Measurements from ENCODE around the gene C1orf21. TPM values are rescaled to one million over a fixed set of nuclear protein-coding genes. Genes with fewer than 3 reads are reported as not detected.

The C1orf21 gene
- total RNA-seq, 1 experiment from 2014 or later, result 0.15 TPM

GRCh38 chr1:184533915-184534314 lies 147.1 kb downstream of the C1orf21 start:
- H3K9me3 ChIP-seq (ENCODE audit: control insufficient read depth, insufficient read depth, low read depth, low read length), result no peaks in the 10 kb centered on the region
- CTCF ChIA-PET, result no interaction called here
- no peak for DNase-seq (ENCODE audit: low read depth, low spot score)
- no peak for ATAC-seq
- H3K4me1 ChIP-seq (ENCODE audit: control insufficient read depth, insufficient read depth, low read length), result no peaks in the 10 kb centered on the region
- intact Hi-C loops (cut with micrococcal nuclease; ENCODE audit: unreplicated experiment), result no loop called here
- TF ChIP-seq POLR2AphosphoS5 (IDR thresholded peaks at IDR 0.05; ENCODE audit: low read depth, low read length), result no peak
- TF ChIP-seq CTCF (IDR thresholded peaks at IDR 0.05), result no peak
- TF ChIP-seq SIN3A (IDR thresholded peaks at IDR 0.05; ENCODE audit: borderline replicate concordance, insufficient read depth, low read depth, low read length), result no peak
- no peak for TF ChIP-seq REST (IDR thresholded peaks at IDR 0.05; ENCODE audit: insufficient read depth in 1 of 2, low read depth in 2 of 2, low read length in 1 of 2)
- TF ChIP-seq TCF7L2 (IDR thresholded peaks at IDR 0.05; ENCODE audit: low read depth, low read length), result no peak
- no peak overlapping the region for H3K4me3 ChIP-seq (ENCODE audit: low read depth in 2 of 2, low read length in 2 of 2)
- POLR2A ChIA-PET, result no interaction called here
- H3K27ac ChIP-seq (ENCODE audit: low read length), result no peak overlapping the region
- no peaks in the 10 kb centered on the region for H3K27me3 ChIP-seq (ENCODE audit: control insufficient read depth, insufficient read depth, low read length)
- in situ Hi-C loops (cut with HindIII; ENCODE audit: low pct_unique_long_range_greater_than_20kb, low sequenced_read_pairs), result no loop called here
- BruUV-seq (replicated peaks), result no TSS peak
- no peaks in the 10 kb centered on the region for H3K36me3 ChIP-seq (ENCODE audit: control insufficient read depth, insufficient read depth, low read length)

DNA sequence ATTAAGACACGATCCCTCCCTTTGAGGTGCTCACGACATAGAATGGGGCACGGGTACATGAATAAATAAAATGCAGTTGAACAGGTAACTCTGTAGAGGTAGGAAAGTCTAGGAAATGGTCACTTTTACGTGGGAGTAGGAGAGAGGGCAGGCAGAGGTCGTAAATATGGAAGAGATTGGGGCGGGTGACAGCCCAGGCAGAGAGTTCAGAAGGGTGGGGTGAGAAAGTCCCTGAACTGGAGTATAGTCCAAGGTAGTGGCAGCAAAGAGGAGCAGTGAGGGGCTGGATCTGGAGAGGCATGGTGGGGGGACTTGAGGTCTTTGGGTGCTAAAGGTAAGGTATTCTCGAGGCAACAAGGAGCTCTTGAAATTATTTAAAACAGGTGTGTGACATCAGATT lies 147.9 kb downstream of the C1orf21 start:
- in situ Hi-C loops (cut with HindIII; ENCODE audit: low pct_unique_long_range_greater_than_20kb, low sequenced_read_pairs) (no loop called here), intact Hi-C loops (cut with micrococcal nuclease; ENCODE audit: unreplicated experiment) (no loop called here)
- Histone ChIP-seq H3K27me3 (ENCODE audit: control insufficient read depth, insufficient read depth, low read length) (no peaks in the 10 kb centered on the region), H3K4me3 (ENCODE audit: low read depth in 2 of 2, low read length in 2 of 2) (no peak overlapping the region), H3K4me1 (ENCODE audit: control insufficient read depth, insufficient read depth, low read length) (no peaks in the 10 kb centered on the region), H3K27ac (ENCODE audit: low read length) (no peak overlapping the region), H3K9me3 (ENCODE audit: control insufficient read depth, insufficient read depth, low read depth, low read length) (no peaks in the 10 kb centered on the region), H3K36me3 (ENCODE audit: control insufficient read depth, insufficient read depth, low read length) (no peaks in the 10 kb centered on the region)
- TF ChIP-seq CTCF (IDR thresholded peaks at IDR 0.05), result no peak
- no peak for TF ChIP-seq TCF7L2 (IDR thresholded peaks at IDR 0.05; ENCODE audit: low read depth, low read length)
- no peak for TF ChIP-seq REST (IDR thresholded peaks at IDR 0.05; ENCODE audit: insufficient read depth in 1 of 2, low read depth in 2 of 2, low read length in 1 of 2)
- TF ChIP-seq POLR2AphosphoS5 (IDR thresholded peaks at IDR 0.05; ENCODE audit: low read depth, low read length), result no peak
- no peak for TF ChIP-seq SIN3A (IDR thresholded peaks at IDR 0.05; ENCODE audit: borderline replicate concordance, insufficient read depth, low read depth, low read length)
- POLR2A ChIA-PET, result no interaction called here
- no TSS peak for BruUV-seq (replicated peaks)
- CTCF ChIA-PET, result no interaction called here
- DNase-seq (ENCODE audit: low read depth, low spot score) (no peak), ATAC-seq (no peak)

Data from Panc1 (cell line).